Dorsolateral prefrontal cortex (tissue), 118 donors: ENCODE results near the gene UBE2M. TPM values are rescaled to one million over a fixed set of nuclear protein-coding genes. Genes with fewer than 3 reads are reported as not detected.

Experiments
- microRNA-seq, 43 experiments: library from miRNA; unstranded; fragments of <30 nt; microRNA quantifications; one replicate each; pipeline ENCODE4 v1.2.0, GENCODE V29; 2022
- total RNA-seq, 120 experiments: library from RNA; stranded (reverse); gene quantifications; one replicate each; pipeline versions ENCODE4 v1.2.3 to v1.2.4, GENCODE V29; 2022

Gene UBE2M
- total RNA-seq, 120 experiments from 2014 or later: 77.3 to 195 (median 134) TPM

Small RNA genes lying within 50 kb of the gene (microRNA-seq; reads per million reads assigned to microRNA genes)
- 0 to 5.5 (median 0.87) reads per million in 43 experiments for gene MIR6807

Other genes starting within 250 kb of the UBE2M start
- 1 to 10 TPM; 2.1 to 6.1 (median 3.3) TPM for gene ZSCAN22, start 231.6 kb downstream of the UBE2M start, total RNA-seq
- gene A1BG, start 205.1 kb downstream of the UBE2M start, total RNA-seq: 10 to 100 TPM in 90 of 120 experiments, 1 to 10 TPM in 30; 4.6 to 29.0 (median 12.6) TPM
- gene ZNF497, start 195.9 kb downstream of the UBE2M start, total RNA-seq: 1 to 10 TPM; 1.3 to 6.9 (median 3.7) TPM
- gene ZNF837, start 177.6 kb downstream of the UBE2M start, total RNA-seq: 1 to 10 TPM in 53 of 120 experiments, under 1 TPM in 60, not detected in 7; 0.27 to 2.9 (median 0.98) TPM
- 100 to 1,000 TPM; 212 to 406 (median 277) TPM for gene RPS5, start 171.3 kb downstream of the UBE2M start, total RNA-seq
- under 1 TPM in 2 of 120 experiments, not detected in 118; 0.48 to 0.69 TPM for gene RNF225, start 163.0 kb downstream of the UBE2M start, total RNA-seq
- gene ZNF584, start 150.0 kb downstream of the UBE2M start, total RNA-seq: 10 to 100 TPM; 11.0 to 25.3 (median 18.1) TPM
- gene ZNF132, start 118.5 kb downstream of the UBE2M start, total RNA-seq: 10 to 100 TPM in 108 of 120 experiments, 1 to 10 TPM in 12; 7.3 to 19.7 (median 13.0) TPM
- gene ZNF324B, start 107.0 kb downstream of the UBE2M start, total RNA-seq: 10 to 100 TPM in 117 of 120 experiments, 1 to 10 TPM in 3; 9.1 to 22.5 (median 14.5) TPM
- gene ZNF324, start 91.5 kb downstream of the UBE2M start, total RNA-seq: 10 to 100 TPM; 14.9 to 30.1 (median 21.4) TPM
- gene ZNF446, start 82.3 kb downstream of the UBE2M start, total RNA-seq: 10 to 100 TPM in 117 of 120 experiments, 1 to 10 TPM in 3; 9.0 to 21.1 (median 14.3) TPM
- 10 to 100 TPM; 15.7 to 40.2 (median 22.1) TPM for gene SLC27A5, start 46.6 kb downstream of the UBE2M start, total RNA-seq
- 10 to 100 TPM; 13.0 to 30.6 (median 19.7) TPM for gene ZBTB45, start 38.8 kb downstream of the UBE2M start, total RNA-seq
- gene TRIM28, start 14.5 kb downstream of the UBE2M start, total RNA-seq: 100 to 1,000 TPM; 130 to 228 (median 176) TPM
- 100 to 1,000 TPM in 58 of 120 experiments, 10 to 100 TPM in 62; 72.8 to 126 (median 99.8) TPM for gene CHMP2A, start 3.5 kb downstream of the UBE2M start, total RNA-seq
- 10 to 100 TPM; 26.3 to 56.0 (median 39.2) TPM for gene MZF1, start 14.7 kb upstream of the UBE2M start, total RNA-seq